GM12878 (cell line): Measurements from ENCODE around the gene DNAAF1. TPM values are rescaled to one million over a fixed set of nuclear protein-coding genes. Genes with fewer than 3 reads are reported as not detected.

Experiments
- ATAC-seq: fragments of 200-7000 bp; cut with Tn5 transposase; 3 replicates; pipeline ENCODE4 v1.9.1; 2020; ENCODE audit warnings: mild to moderate bottlenecking, moderate library complexity
- BruUV-seq: library from RNA; stranded (reverse); fragments of 400-500 nt; replicated peaks from 2 replicates; lab custom pipeline; 2021; lab: Mats Ljungman, UMichigan
- CTCF ChIA-PET: fragments of 300-600 bp; sonication (Branson Sonifier 250); formaldehyde crosslinking; extraction: SDS; loops from one replicate; lab custom pipeline; 2021; ENCODE audit warnings: inconsistent platforms; lab: Yijun Ruan, JAX
- POLR2A ChIA-PET: fragments of 350-600 bp; formaldehyde crosslinking; extraction: SDS; loops from one replicate; lab custom pipeline; 2021; ENCODE audit warnings: inconsistent platforms; lab: Charles Lee
- RAD21 ChIA-PET: fragments of 300-600 bp; sonication (Branson Sonifier 250); formaldehyde crosslinking; loops from one replicate; lab custom pipeline; 2023; ENCODE audit warnings: antibody characterized with exemption; ENCODE audit not compliant: unreplicated experiment; lab: Charles Lee
- SMC1A ChIA-PET: fragments of 300-600 bp; sonication (Branson Sonifier 250); formaldehyde crosslinking; loops from one replicate; lab custom pipeline; 2023; ENCODE audit not compliant: unreplicated experiment, uncharacterized antibody; lab: Charles Lee
- DNase-seq: peaks from one replicate; pipeline ENCODE4 v3.0.0-alpha.2; 2011; ENCODE audit warnings: low read depth, low spot score
- FAIRE-seq: peaks from 3 replicates; lab custom pipeline; 2011; peaks lifted over from hg19 to GRCh38; lab: Jason Lieb, UNC
- H2AFZ ChIP-seq: 2 replicates; pipeline ENCODE4 v1.6.0; 2011; ENCODE audit warnings: low read depth, low read length, control low read depth; ENCODE audit not compliant: control insufficient read depth
- H3K27ac ChIP-seq: 2 replicates; pipeline ENCODE4 v1.5.1; 2011; ENCODE audit warnings: control low read depth; ENCODE audit not compliant: control insufficient read depth, insufficient read depth
- H3K27me3 ChIP-seq, 2 experiments: replicated peaks in 1 of 2; 2 replicates each; pipeline versions ENCODE4 v1.6.0 to v1.6.1; 2011; ENCODE audit warnings: low read length in 1 of 2; ENCODE audit not compliant: control insufficient read depth in 2 of 2, insufficient read depth in 2 of 2
- H3K36me3 ChIP-seq, 2 experiments: 2 replicates each; pipeline ENCODE4 v1.5.1; 2011; ENCODE audit warnings: low read length in 1 of 2; ENCODE audit not compliant: control insufficient read depth in 2 of 2, insufficient read depth in 2 of 2
- H3K4me1 ChIP-seq: 2 replicates; pipeline ENCODE4 v1.6.1; 2011; ENCODE audit warnings: mild to moderate bottlenecking, low read length, moderate library complexity, mixed read lengths; ENCODE audit not compliant: control insufficient read depth, insufficient read depth
- H3K4me2 ChIP-seq: 2 replicates; pipeline ENCODE4 v1.6.0; 2011; ENCODE audit warnings: control low read depth; ENCODE audit not compliant: control insufficient read depth, insufficient read depth
- H3K4me3 ChIP-seq: fragments of 200-600 bp; sonication (generic); 2 replicates; pipeline ENCODE4 v1.5.1; 2016
- H3K79me2 ChIP-seq: 2 replicates; pipeline ENCODE4 v1.6.0; 2011; ENCODE audit warnings: low read length; ENCODE audit not compliant: control insufficient read depth, insufficient read depth
- H3K9ac ChIP-seq: 2 replicates; pipeline ENCODE4 v1.8.0; 2011; ENCODE audit warnings: low read length, control low read depth, mixed read lengths; ENCODE audit not compliant: control insufficient read depth, insufficient read depth
- H3K9me3 ChIP-seq: replicated peaks from 3 replicates; pipeline ENCODE4 v1.5.1; 2011; ENCODE audit warnings: mild to moderate bottlenecking, low read length; ENCODE audit not compliant: control insufficient read depth, insufficient read depth
- H4K20me1 ChIP-seq: 2 replicates; pipeline ENCODE4 v1.6.0; 2011; ENCODE audit not compliant: control insufficient read depth, insufficient read depth
- DPF2 ChIP-seq: fragments of 450-650 bp; IDR thresholded peaks from 2 replicates; pipeline ENCODE4 v1.6.1; 2017; ENCODE audit warnings: mild to moderate bottlenecking
- EED ChIP-seq: sonication (generic); IDR thresholded peaks from 2 replicates; pipeline ENCODE4 v1.6.1; 2016; ENCODE audit warnings: antibody characterized with exemption, low read depth
- ETV6 ChIP-seq, 2 experiments: fragments of 450-650 bp in 1 of 2; IDR thresholded peaks in 1 of 2; conservative IDR thresholded peaks in 1 of 2; 2 replicates each; pipeline ENCODE4 v1.6.1; 2014; ENCODE audit warnings: antibody characterized with exemption in 1 of 2, borderline replicate concordance in 1 of 2, low read depth in 1 of 2, mild to moderate bottlenecking in 1 of 2, moderate library complexity in 1 of 2
- KLF5 ChIP-seq: fragments of 450-650 bp; IDR thresholded peaks from 2 replicates; pipeline ENCODE4 v1.6.1; 2014; ENCODE audit warnings: mild to moderate bottlenecking; ENCODE audit not compliant: partially characterized antibody
- MXI1 ChIP-seq: fragments of 150-350 bp; IDR thresholded peaks from 2 replicates; pipeline ENCODE4 v1.6.1; 2011; ENCODE audit warnings: low read depth, mild to moderate bottlenecking, inconsistent platforms, low read length, improper control_type of control experiment
- NFXL1 ChIP-seq: fragments of 450-650 bp; IDR thresholded peaks from 2 replicates; pipeline ENCODE4 v1.6.1; 2017; ENCODE audit warnings: antibody characterized with exemption, mild to moderate bottlenecking, borderline replicate concordance
- NFYA ChIP-seq: IDR thresholded peaks from 2 replicates; pipeline ENCODE4 v1.6.1; 2011; ENCODE audit warnings: low read depth, mild to moderate bottlenecking, low read length, improper control_type of control experiment, borderline replicate concordance
- NFYB ChIP-seq: IDR thresholded peaks from 2 replicates; pipeline ENCODE4 v1.6.1; 2011; ENCODE audit warnings: low read depth, mild to moderate bottlenecking, low read length, improper control_type of control experiment, moderate library complexity; ENCODE audit not compliant: insufficient read depth
- RBBP5 ChIP-seq: fragments of 200-600 bp; sonication (generic); conservative IDR thresholded peaks from 2 replicates; pipeline ENCODE4 v1.6.1; 2016
- RUNX3 ChIP-seq: IDR thresholded peaks from 2 replicates; pipeline ENCODE4 v1.6.1; 2012; ENCODE audit warnings: low read length, inconsistent platforms
- SIN3A ChIP-seq: IDR thresholded peaks from 2 replicates; pipeline ENCODE4 v1.6.1; 2012; ENCODE audit warnings: low read depth, low read length, improper control_type of control experiment
- TCF3 ChIP-seq: IDR thresholded peaks from 2 replicates; pipeline ENCODE4 v1.6.1; 2012; ENCODE audit warnings: low read depth, mild to moderate bottlenecking, low read length, borderline replicate concordance; ENCODE audit not compliant: insufficient read depth
- ZSCAN29 ChIP-seq: fragments of 450-650 bp; IDR thresholded peaks from 2 replicates; pipeline ENCODE4 v1.6.1; 2017; ENCODE audit warnings: mild to moderate bottlenecking, moderate library complexity
- WGBS: methylation state at CpG from one replicate; pipeline ENCODE4 v1.1.6; 2016; ENCODE audit warnings: low lambda C conversion rate; ENCODE audit not compliant: insufficient replicate concordance, insufficient coverage; ENCODE audit errors: missing lambda C conversion rate; 5-methylcytosine and 5-hydroxymethylcytosine counted together
- in situ Hi-C: fragments of 300-500 bp; cut with MboI; formaldehyde crosslinking; loops from 9 replicates; pipeline ENCODE4 v1.14.3; 2018; ENCODE audit warnings: mixed read lengths
- intact Hi-C: fragments of 100-400 bp; cut with micrococcal nuclease; formaldehyde crosslinking; loops from one replicate; pipeline ENCODE4 v1.14.2; 2022; ENCODE audit not compliant: unreplicated experiment
- polyA plus RNA-seq, 11 experiments: library from polyadenylated mRNA; depleted of rRNA in 4 of 11; unstranded in 6 of 11; stranded (reverse) in 5 of 11; fragments of >200 nt; fragmentation: Nextera tagmentation in 4 of 11; fragmentation: Illumina TruSeq in 1 of 11; extraction: Ambion mirVana in 4 of 11; extraction: Trizol in 1 of 11; gene quantifications; 1 replicate in 1 of 11; 2 replicates in 10 of 11; pipeline versions ENCODE4 v1.2.1 to v1.2.3, GENCODE V29; 2011 to 2016; ENCODE audit warnings: inconsistent platforms in 2 of 11, missing spikeins in 2 of 11, low read depth in 1 of 11
- total RNA-seq, 4 experiments: library from RNA; depleted of rRNA in 3 of 4; stranded (reverse); fragments of >200 nt in 3 of 4; fragmentation: Illumina TruSeq in 1 of 4; extraction: Trizol in 1 of 4; gene quantifications; 2 replicates each; pipeline versions ENCODE4 v1.2.1 to v1.2.3, GENCODE V29; 2013 to 2021
- TF ChIP-seq, protein P1 (sequence below): IDR thresholded peaks from 2 replicates; pipeline ENCODE4 v1.6.1; 2011; ENCODE audit warnings: borderline replicate concordance, low read depth, mild to moderate bottlenecking, moderate library complexity, low read length; ENCODE audit not compliant: insufficient read depth, poor library complexity, severe bottlenecking
- TF ChIP-seq, protein P2 (sequence below): IDR thresholded peaks from 2 replicates; pipeline ENCODE4 v1.6.1; 2012; ENCODE audit warnings: low read depth, low read length, improper control_type of control experiment

The DNAAF1 gene
- total and polyA plus RNA-seq, 10 of the 15 experiments (the other 5 are each of a cell fraction or from before 2014, with no cell fraction given), result 0.02 to 0.76 (median 0.08) TPM; not detected in 6

- no peak for TF ChIP-seq EED
Observed at GRCh38 chr16:84177741-84178073, 32.6 kb downstream of the DNAAF1 start (continued).

- no peak for FAIRE-seq
- Histone ChIP-seq H4K20me1 (no peaks in the 10 kb centered on the region), H3K27me3 (no peaks in the 10 kb centered on the region), H3K4me3 (no peak overlapping the region), H3K79me2 (no peaks in the 10 kb centered on the region), H3K4me1 (peaks cover 13% of the 10 kb centered on the region), H3K27ac (no peak overlapping the region), H3K36me3 (peaks cover 5 to 17% of the 10 kb centered on the region in 2 experiments; a peak in 3 of 4 replicates), H2AFZ (no peak overlapping the region), H3K9ac (no peak overlapping the region)
- BruUV-seq, result no TSS peak
- DNase-seq, result no peak
- CTCF ChIA-PET, result interaction anchor here (4.7 to 7.1 kb wide), 2 partner anchors 8 to 92 kb away, joined by 30 to 82 read pairs; partner anchors contain the start of gene TAF1C
- 78% methylated on average over 15 of the region's 15 CpGs for whole genome bisulfite sequencing
- SMC1A ChIA-PET, result interaction anchor here (1.1 kb wide), 1 partner anchor 9 kb away, joined by 4 read pairs; the partner anchor contains the start of gene TAF1C
- POLR2A ChIA-PET, result no interaction called here
- in situ Hi-C loops (no loop called here), intact Hi-C loops (no loop called here)
- ATAC-seq, result no peak
- TF ChIP-seq, protein P1, sequence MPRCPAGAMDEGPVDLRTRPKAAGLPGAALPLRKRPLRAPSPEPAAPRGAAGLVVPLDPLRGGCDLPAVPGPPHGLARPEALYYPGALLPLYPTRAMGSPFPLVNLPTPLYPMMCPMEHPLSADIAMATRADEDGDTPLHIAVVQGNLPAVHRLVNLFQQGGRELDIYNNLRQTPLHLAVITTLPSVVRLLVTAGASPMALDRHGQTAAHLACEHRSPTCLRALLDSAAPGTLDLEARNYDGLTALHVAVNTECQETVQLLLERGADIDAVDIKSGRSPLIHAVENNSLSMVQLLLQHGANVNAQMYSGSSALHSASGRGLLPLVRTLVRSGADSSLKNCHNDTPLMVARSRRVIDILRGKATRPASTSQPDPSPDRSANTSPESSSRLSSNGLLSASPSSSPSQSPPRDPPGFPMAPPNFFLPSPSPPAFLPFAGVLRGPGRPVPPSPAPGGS, result no peak
- TF ChIP-seq DPF2 (no peak), MXI1 (no peak), NFXL1 (no peak), RUNX3 (no peak), RBBP5 (no peak), NFYA (no peak), ETV6 (conservative IDR thresholded peaks at IDR 0.05 in 1 of 2, IDR thresholded peaks at IDR 0.05 in 1 of 2; ENCODE audit: borderline replicate concordance in 1 of 2, low read depth in 1 of 2) (no peak), NFYB (no peak), KLF5 (no peak), SIN3A (no peak), TCF3 (no peak), ZSCAN29 (no peak)
- TF ChIP-seq, protein P2, sequence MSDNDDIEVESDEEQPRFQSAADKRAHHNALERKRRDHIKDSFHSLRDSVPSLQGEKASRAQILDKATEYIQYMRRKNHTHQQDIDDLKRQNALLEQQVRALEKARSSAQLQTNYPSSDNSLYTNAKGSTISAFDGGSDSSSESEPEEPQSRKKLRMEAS, result no peak
- TF ChIP-seq, all 136 proteins: peak for 0
- RAD21 ChIA-PET, result interaction anchor here (0.9 kb wide), 1 partner anchor 92 kb away, joined by 3 read pairs; no protein-coding TSS in a partner anchor
- H3K9me3 ChIP-seq, result no peaks in the 10 kb centered on the region
- no peak overlapping the region for H3K4me2 ChIP-seq
Observed at GRCh38 chr16:84178146-84178765, 33.1 kb downstream of the DNAAF1 start.
